Keratinocyte (primary cell): Measurements from ENCODE around the gene CFAP54. TPM values are rescaled to one million over a fixed set of nuclear protein-coding genes. Genes with fewer than 3 reads are reported as not detected.
A peak's percentile ranks its signal among the peaks of the same experiment; 100 is the strongest.

Experiments
- DNase-seq: peaks from one replicate; pipeline ENCODE4 v3.0.0-alpha.2; 2011; ENCODE audit warnings: low read depth, missing footprints, low spot score
- FAIRE-seq: peaks from 2 replicates; lab custom pipeline; 2011; peaks lifted over from hg19 to GRCh38; lab: Jason Lieb, UNC
- H2AFZ ChIP-seq: 2 replicates; pipeline ENCODE4 v1.6.0; 2012; ENCODE audit warnings: low read length, control low read depth, inconsistent platforms; ENCODE audit not compliant: control insufficient read depth
- H3K27ac ChIP-seq: 2 replicates; pipeline ENCODE4 v1.5.1; 2011; ENCODE audit warnings: low read length; ENCODE audit not compliant: control insufficient read depth, insufficient read depth
- H3K27me3 ChIP-seq: 3 replicates; pipeline ENCODE4 v1.6.0; 2011; ENCODE audit warnings: low read length; ENCODE audit not compliant: control insufficient read depth, insufficient read depth; ENCODE audit errors: extremely low read depth
- H3K36me3 ChIP-seq, 2 experiments: 2 replicates in 1 of 2; 3 replicates in 1 of 2; pipeline ENCODE4 v1.5.1; 2011; ENCODE audit warnings: low read length in 2 of 2, mild to moderate bottlenecking in 1 of 2; ENCODE audit not compliant: control insufficient read depth in 2 of 2, insufficient read depth in 2 of 2; ENCODE audit errors: extremely low read depth in 1 of 2
- H3K4me1 ChIP-seq: 3 replicates; pipeline ENCODE4 v1.5.1; 2011; ENCODE audit warnings: low read length; ENCODE audit not compliant: control insufficient read depth, insufficient read depth; ENCODE audit errors: extremely low read depth
- H3K4me2 ChIP-seq: 3 replicates; pipeline ENCODE4 v1.6.0; 2011; ENCODE audit warnings: low read depth, low read length; ENCODE audit not compliant: control insufficient read depth, insufficient read depth; ENCODE audit errors: extremely low read depth
- H3K4me3 ChIP-seq, 3 experiments: fragments of 200-600 bp in 1 of 3; sonication (generic) in 1 of 3; 2 replicates in 2 of 3; 3 replicates in 1 of 3; pipeline ENCODE4 v1.5.1; 2011 to 2016; ENCODE audit warnings: low read length in 3 of 3, mild to moderate bottlenecking in 3 of 3, control low read depth in 2 of 3, inconsistent platforms in 1 of 3, low read depth in 1 of 3, mixed read lengths in 1 of 3, mixed run types in 1 of 3, moderate library complexity in 1 of 3; ENCODE audit not compliant: control insufficient read depth in 2 of 3, insufficient read depth in 2 of 3; ENCODE audit errors: extremely low read depth in 1 of 3
- H3K79me2 ChIP-seq: 2 replicates; pipeline ENCODE4 v1.6.0; 2012; ENCODE audit warnings: low read length; ENCODE audit not compliant: control insufficient read depth, insufficient read depth
- H3K9ac ChIP-seq: 3 replicates; pipeline ENCODE4 v1.6.0; 2011; ENCODE audit warnings: low read length; ENCODE audit not compliant: control insufficient read depth, insufficient read depth; ENCODE audit errors: extremely low read depth
- H3K9me1 ChIP-seq: 3 replicates; pipeline ENCODE4 v1.6.0; 2011; ENCODE audit warnings: low read length; ENCODE audit not compliant: control insufficient read depth, insufficient read depth; ENCODE audit errors: extremely low read depth
- H3K9me3 ChIP-seq: 2 replicates; pipeline ENCODE4 v1.5.1; 2012; ENCODE audit warnings: low read depth, low read length; ENCODE audit not compliant: control insufficient read depth
- H4K20me1 ChIP-seq: 3 replicates; pipeline ENCODE4 v1.6.0; 2011; ENCODE audit warnings: low read length; ENCODE audit not compliant: control insufficient read depth, insufficient read depth; ENCODE audit errors: extremely low read depth
- CTCF ChIP-seq, 3 experiments: IDR thresholded peaks in 1 of 3; conservative IDR thresholded peaks in 1 of 3; optimal IDR thresholded peaks in 1 of 3; 2 replicates in 2 of 3; 3 replicates in 1 of 3; pipeline versions ENCODE3 to v1.5.1; 2011; ENCODE audit warnings: low read length in 3 of 3, mild to moderate bottlenecking in 3 of 3, moderate library complexity in 2 of 3, control low read depth in 1 of 3, inconsistent platforms in 1 of 3; ENCODE audit not compliant: insufficient read depth in 2 of 3; ENCODE audit errors: extremely low read depth in 1 of 3
- EZH2 ChIP-seq: IDR thresholded peaks from one replicate; pipeline ENCODE4 v1.6.1; 2012; ENCODE audit warnings: inconsistent platforms, mild to moderate bottlenecking, low read length, moderate library complexity
- dilution Hi-C: fragments of 300-500 bp; cut with MboI; formaldehyde crosslinking; loops from one replicate; pipeline ENCODE4 v1.7.0; 2020; ENCODE audit warnings: low sequenced_read_pairs; ENCODE audit not compliant: extremely low pct_ligation_motif_present
- polyA plus RNA-seq, 5 experiments: library from polyadenylated mRNA; depleted of rRNA in 3 of 5; stranded (reverse) in 3 of 5; stranded (forward) in 1 of 5; unstranded in 1 of 5; fragments of >200 nt; gene quantifications; 1 replicate in 1 of 5; 2 replicates in 3 of 5; 3 replicates in 1 of 5; pipeline versions ENCODE4 v1.2.1 to v1.2.3, GENCODE V29; 2011 to 2012; ENCODE audit warnings: missing spikeins in 2 of 5, low read depth in 1 of 5, low replicate concordance in 1 of 5

Gene CFAP54
- polyA plus RNA-seq, 1 donor (not counting 4 experiments of a cell fraction or from before 2014, with no cell fraction given) = 1.2 TPM

GRCh38 chr12:96698521-96698920, 209.1 kb downstream of the CFAP54 start:
- no peak overlapping the region for H2AFZ ChIP-seq
- no peak for FAIRE-seq
- no peaks in the 10 kb centered on the region for H3K4me1 ChIP-seq
- no peak overlapping the region for H3K4me2 ChIP-seq
- no peaks in the 10 kb centered on the region for H3K9me1 ChIP-seq
- dilution Hi-C loops = no loop called here
- TF ChIP-seq CTCF (optimal IDR thresholded peaks at IDR 0.05 in 1 of 3, IDR thresholded peaks at IDR 0.05 in 1 of 3, conservative IDR thresholded peaks at IDR 0.05 in 1 of 3; ENCODE audit: extremely low read depth in 1 of 3, insufficient read depth in 2 of 3, low read length in 3 of 3) = peak in 1 of 3 experiments; percentile 13
- TF ChIP-seq EZH2 = no peak
- no peak overlapping the region for H3K4me3 ChIP-seq
- no peaks in the 10 kb centered on the region for H3K79me2 ChIP-seq
- H3K27ac ChIP-seq = no peak overlapping the region
- H3K27me3 ChIP-seq = no peaks in the 10 kb centered on the region
- H4K20me1 ChIP-seq = no peaks in the 10 kb centered on the region
- no peak overlapping the region for H3K9ac ChIP-seq
- H3K36me3 ChIP-seq = no peaks in the 10 kb centered on the region
- DNase-seq = no peak
- no peaks in the 10 kb centered on the region for H3K9me3 ChIP-seq

GRCh38 chr12:96698965-96699364, 209.6 kb downstream of the CFAP54 start:
- H4K20me1 ChIP-seq = no peaks in the 10 kb centered on the region
- no peaks in the 10 kb centered on the region for H3K4me1 ChIP-seq
- FAIRE-seq (no peak), DNase-seq (no peak)
- dilution Hi-C loops = no loop called here
- H3K4me3 ChIP-seq = no peak overlapping the region
- H3K27me3 ChIP-seq = no peaks in the 10 kb centered on the region
- no peak for TF ChIP-seq CTCF (optimal IDR thresholded peaks at IDR 0.05 in 1 of 3, IDR thresholded peaks at IDR 0.05 in 1 of 3, conservative IDR thresholded peaks at IDR 0.05 in 1 of 3; ENCODE audit: extremely low read depth in 1 of 3, insufficient read depth in 2 of 3, low read length in 3 of 3)
- no peak for TF ChIP-seq EZH2
- H3K36me3 ChIP-seq = no peaks in the 10 kb centered on the region
- H3K9me1 ChIP-seq = no peaks in the 10 kb centered on the region
- H2AFZ ChIP-seq = no peak overlapping the region
- H3K9ac ChIP-seq = no peak overlapping the region
- H3K4me2 ChIP-seq = no peak overlapping the region
- no peak overlapping the region for H3K27ac ChIP-seq
- H3K9me3 ChIP-seq = no peaks in the 10 kb centered on the region
- H3K79me2 ChIP-seq = no peaks in the 10 kb centered on the region
